Fibroblast of villous mesenchyme (primary cell): ENCODE results near the gene PAK6. TPM values are rescaled to one million over a fixed set of nuclear protein-coding genes. Genes with fewer than 3 reads are reported as not detected.
A peak's percentile ranks its signal among the peaks of the same experiment; 100 is the strongest.

Experiments used
- DNase-seq: peaks from one replicate; pipeline ENCODE4 v3.0.0-alpha.2; 2010; ENCODE audit warnings: low read depth
- H3K4me3 ChIP-seq: 2 replicates; pipeline ENCODE4 v1.5.1; 2011; ENCODE audit warnings: low read depth, mild to moderate bottlenecking, low read length
- total RNA-seq: library from RNA; depleted of rRNA; stranded (reverse); fragments of >200 nt; gene quantifications from 2 replicates; pipeline ENCODE4 v1.2.3, GENCODE V29; 2012
- TF ChIP-seq, protein P1 (sequence below): IDR thresholded peaks from 2 replicates; pipeline ENCODE4 v1.5.1; 2012; ENCODE audit warnings: low read depth, mild to moderate bottlenecking, low read length; ENCODE audit not compliant: insufficient read depth

Gene PAK6
- total RNA-seq, 1 donor, result under 0.01 TPM

DNA sequence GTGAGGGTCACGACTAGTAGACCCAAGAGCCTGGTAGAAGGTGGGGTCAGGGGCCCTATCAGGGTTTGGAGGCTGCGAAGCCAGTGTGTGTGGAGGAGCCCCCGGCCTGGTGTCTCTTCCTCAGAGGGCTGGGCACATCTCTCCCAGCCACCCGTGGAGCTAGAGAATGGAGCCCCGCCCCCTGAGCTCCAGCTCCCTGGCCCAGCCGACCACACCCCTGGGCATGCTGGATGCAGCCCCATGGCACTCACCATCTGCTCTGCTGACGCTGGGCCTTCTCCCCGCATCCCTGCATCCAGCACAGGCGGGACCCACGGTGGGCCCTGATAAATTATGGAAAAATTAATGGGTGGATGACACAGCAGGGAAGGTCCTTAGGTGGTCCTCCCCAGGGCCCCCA lies 26.5 kb downstream of the PAK6 start:
- H3K4me3 ChIP-seq, result no peak overlapping the region
- no peak for DNase-seq
- TF ChIP-seq, protein P1, sequence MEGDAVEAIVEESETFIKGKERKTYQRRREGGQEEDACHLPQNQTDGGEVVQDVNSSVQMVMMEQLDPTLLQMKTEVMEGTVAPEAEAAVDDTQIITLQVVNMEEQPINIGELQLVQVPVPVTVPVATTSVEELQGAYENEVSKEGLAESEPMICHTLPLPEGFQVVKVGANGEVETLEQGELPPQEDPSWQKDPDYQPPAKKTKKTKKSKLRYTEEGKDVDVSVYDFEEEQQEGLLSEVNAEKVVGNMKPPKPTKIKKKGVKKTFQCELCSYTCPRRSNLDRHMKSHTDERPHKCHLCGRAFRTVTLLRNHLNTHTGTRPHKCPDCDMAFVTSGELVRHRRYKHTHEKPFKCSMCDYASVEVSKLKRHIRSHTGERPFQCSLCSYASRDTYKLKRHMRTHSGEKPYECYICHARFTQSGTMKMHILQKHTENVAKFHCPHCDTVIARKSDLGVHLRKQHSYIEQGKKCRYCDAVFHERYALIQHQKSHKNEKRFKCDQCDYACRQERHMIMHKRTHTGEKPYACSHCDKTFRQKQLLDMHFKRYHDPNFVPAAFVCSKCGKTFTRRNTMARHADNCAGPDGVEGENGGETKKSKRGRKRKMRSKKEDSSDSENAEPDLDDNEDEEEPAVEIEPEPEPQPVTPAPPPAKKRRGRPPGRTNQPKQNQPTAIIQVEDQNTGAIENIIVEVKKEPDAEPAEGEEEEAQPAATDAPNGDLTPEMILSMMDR, result no peak

DNA sequence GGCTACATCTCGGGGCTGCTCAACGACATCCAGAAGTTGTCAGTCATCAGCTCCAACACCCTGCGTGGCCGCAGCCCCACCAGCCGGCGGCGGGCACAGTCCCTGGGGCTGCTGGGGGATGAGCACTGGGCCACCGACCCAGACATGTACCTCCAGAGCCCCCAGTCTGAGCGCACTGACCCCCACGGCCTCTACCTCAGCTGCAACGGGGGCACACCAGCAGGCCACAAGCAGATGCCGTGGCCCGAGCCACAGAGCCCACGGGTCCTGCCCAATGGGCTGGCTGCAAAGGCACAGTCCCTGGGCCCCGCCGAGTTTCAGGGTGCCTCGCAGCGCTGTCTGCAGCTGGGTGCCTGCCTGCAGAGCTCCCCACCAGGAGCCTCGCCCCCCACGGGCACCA lies 27.0 kb downstream of the PAK6 start:
- TF ChIP-seq, protein P1, result no peak
- DNase-seq, result no peak
- no peak overlapping the region for H3K4me3 ChIP-seq

DNA sequence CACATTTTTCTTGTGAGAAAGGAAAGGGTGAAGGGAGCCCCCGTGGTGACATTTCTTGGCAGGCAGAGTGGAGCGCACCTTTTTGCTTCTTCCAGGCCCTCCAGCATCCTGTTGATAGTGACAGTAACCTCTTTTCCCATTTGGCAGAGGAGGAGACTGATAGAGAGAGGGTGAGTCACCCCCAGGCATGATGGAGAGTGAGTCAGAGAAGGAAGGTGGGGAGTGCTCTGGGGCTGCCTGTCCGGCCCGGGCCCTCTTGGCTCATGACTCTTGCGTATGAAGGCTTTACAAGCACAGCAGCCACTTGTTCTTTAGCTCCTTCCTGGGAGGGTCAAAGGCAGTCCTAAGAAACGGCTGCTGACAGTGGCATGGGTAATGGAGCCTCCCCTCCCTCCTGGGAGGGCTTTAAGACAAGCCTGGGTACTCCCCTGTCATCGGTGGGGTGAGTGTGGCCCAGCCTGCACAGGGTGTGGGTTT lies 28.0 kb downstream of the PAK6 start:
- DNase-seq, result peak; percentile 98
- TF ChIP-seq, protein P1, result no peak

DNA sequence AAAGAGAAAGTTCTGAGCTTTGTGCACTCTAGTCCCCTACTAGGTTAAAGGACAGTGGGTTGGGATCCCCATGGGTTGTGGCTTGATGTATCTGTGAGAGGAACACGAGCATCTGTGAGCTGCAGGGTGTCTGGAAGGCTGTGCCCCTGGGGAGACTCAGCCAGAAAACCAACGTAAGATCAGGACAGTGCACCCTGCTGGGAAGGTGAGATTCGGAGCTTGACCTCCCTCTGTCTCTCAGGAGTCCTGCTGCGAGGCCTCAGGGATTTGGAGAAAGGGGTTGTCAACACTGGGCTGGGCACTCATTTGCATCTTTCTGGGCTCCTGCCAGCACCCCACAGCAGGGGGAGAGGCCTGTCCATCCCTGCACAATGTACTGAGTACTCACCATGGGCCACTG lies 28.8 kb downstream of the PAK6 start:
- no peak for DNase-seq

More for the DNA sequence above, 28.0 kb downstream of the PAK6 start:
- H3K4me3 ChIP-seq, result no peak overlapping the region

DNA sequence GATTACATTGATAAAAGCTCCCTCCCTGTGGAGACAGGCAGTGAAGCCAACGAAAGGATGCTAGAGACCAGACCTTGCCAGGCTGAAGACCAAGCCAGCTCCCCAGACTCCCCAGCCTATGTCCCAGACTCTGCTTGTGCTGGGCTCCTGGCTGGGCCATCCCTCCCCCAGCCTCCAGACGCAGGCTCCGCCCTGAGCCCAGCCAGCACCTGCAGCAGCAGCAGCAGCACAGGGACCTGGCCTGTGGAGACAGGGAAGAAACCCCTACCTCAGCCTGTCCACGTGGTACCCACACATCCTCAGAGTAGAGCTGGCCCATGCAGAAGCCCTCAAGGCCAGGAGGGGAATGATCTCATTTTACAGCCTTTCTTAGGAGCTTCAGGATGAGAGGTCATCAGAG lies 30.7 kb downstream of the PAK6 start:
- H3K4me3 ChIP-seq, result no peak overlapping the region
- no peak for DNase-seq
- TF ChIP-seq, protein P1, result no peak

More for the DNA sequence above, 28.8 kb downstream of the PAK6 start:
- TF ChIP-seq, protein P1, result no peak
- no peak overlapping the region for H3K4me3 ChIP-seq

DNA sequence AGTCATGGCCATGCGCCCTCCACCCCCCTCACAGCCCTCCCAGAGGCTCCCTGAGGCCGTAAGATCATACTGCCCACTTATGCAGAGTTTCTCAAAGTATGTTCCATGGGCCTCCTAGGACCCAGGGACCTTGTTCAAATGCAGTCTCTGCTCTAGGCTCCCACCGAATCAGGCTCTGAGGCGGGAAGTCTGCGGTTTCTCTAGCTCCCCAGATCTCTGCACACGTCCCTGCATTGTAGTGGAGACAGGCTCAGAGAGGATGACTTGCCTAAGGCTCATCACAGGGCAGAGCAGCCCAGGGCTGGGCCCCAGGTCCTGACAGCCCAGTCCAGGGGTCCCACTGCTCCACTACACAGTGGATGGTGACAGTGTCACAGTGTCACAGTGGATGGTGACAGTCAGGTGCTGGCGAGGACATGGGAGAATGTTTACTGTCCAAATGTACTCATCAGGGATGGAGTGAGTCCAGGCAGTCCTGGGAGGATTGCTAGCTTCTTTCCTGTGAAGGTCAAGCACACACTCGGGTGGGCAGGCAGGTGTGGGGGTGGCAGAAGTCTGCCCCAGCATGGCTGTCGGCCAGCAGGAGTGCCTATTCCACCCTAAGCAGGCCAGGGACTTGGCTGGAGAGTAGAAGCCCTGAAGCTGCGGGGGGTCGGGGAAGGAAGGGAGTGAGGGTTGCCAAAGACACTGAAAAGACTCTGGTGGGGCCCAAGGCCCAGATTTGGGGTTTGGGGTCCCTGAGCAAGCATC lies 31.6 kb downstream of the PAK6 start:
- TF ChIP-seq, protein P1, result no peak
- no peak for DNase-seq
- H3K4me3 ChIP-seq, result no peak overlapping the region
